HG03432 (cell line): ENCODE measurements around the gene SLC38A3.
A peak's percentile ranks its signal among the peaks of the same experiment; 100 is the strongest.
"Not testable (repeated sequence)": the region's sequence is repeated elsewhere in the genome, so short reads cannot be mapped to it uniquely, and the experiment has no call there.

Experiments used
- ATAC-seq: cut with Tn5 transposase; IDR thresholded peaks from one replicate; pipeline ENCODE4 v1.9.1; 2021; ENCODE audit warnings: mild to moderate bottlenecking, moderate library complexity; ENCODE audit not compliant: unreplicated experiment

SLC38A3 gene

DNA sequence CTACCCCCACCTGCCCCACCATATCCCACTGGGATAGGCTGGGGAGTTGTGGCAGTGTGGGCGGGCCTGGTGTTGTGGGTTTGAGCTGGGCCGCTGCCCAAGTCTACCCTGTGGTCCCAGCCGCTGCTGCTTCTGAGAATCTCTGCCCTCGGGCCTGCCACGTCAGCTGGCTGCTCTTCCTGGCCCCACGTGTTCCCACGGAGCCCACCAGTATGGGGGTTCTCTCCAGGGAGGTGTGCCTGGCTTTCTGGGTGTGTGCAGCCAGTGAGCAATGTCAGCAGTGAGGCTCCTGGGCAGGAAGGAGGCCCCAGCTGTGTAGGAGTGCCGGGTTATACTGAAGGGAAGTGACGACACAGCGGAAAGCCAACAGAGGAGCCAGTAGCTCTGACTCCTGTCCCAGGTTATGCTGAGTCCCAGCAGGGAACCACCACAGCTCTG, 41.5 kb downstream of the SLC38A3 start:
- ATAC-seq: peak; percentile 49

DNA sequence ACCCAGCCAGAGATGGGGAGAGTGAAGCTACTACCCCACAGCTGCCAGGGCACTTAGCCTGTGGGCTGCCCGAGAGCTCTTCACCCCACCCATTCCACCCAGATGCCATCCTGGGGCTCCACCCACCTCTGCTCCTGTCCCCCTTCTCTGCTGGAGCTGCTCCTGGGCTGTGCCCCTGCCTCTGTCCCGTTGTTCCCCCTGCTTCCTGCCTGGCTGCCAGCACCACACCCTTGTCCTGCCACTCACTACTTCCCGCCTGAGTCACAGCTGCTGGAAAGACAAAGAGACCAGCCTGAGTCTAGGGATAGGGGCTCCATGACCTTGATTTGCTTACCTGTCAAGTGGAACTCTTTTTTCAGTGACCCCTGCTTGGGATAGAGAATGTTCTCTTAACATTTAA, 43.3 kb downstream of the SLC38A3 start:
- no peak for ATAC-seq

- no peak for ATAC-seq
These were observed 44.4 kb downstream of the SLC38A3 start for GRCh38 chr3:50249457-50249856.

DNA sequence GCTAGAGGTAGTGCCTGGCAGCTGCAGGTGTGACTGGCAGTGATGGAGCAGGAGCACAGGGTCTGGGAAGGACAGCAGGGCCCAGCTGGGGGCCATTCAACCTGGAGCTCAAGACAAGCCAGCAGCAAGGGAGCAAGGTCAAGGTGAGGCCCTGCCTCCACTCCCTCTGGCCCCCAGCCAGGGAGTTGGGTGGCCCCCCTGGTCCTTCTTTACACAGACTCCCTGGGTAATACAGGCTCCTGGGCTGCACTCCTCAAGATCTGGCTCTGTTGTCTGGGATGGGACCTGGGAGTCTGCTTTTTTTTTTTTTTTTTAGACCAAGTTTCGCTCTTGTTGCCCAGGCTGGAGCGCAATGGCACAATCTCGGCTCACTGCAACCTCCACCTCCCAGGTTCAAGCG, 45.4 kb downstream of the SLC38A3 start:
- no peak for ATAC-seq

DNA sequence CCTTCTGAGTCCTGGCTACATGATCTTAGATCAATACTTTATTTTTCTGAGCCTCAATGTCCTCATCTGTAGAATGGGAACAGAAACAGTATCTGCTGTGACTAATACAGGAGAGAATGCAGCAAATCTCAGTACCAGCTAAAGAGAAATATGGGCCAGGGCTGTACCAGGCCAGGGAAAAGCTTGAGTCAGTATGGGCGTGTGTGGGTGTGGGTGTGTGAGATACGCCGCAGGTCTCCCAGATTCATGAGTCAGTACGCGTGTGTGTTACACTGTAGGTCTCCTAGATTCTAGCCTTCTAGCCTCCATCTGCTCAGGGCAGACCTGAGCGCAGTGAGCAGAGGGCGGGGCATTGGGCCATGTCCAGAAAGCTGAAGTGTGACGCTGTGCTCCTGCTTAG, 46.1 kb downstream of the SLC38A3 start:
- ATAC-seq: no peak

- ATAC-seq: no peak
These were observed 49.6 kb downstream of the SLC38A3 start for GRCh38 chr3:50254577-50255250.

DNA sequence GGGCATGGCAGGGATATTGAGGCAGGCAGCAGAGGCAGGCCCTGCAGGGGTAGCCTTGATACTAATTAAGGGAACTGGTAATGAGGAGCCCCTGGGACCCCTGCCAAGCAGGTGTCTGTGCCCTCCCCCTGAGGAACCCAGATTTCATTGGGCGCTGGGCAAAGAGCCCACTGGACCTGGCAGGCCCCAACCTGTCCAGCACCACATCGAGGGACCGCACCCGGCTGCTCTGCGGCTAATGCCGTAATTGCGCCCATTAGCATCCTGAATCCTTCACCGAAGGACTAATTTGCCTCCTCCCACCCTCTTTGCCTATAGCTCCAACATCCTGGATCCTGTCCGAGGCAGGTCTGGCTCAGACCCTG, 50.2 kb downstream of the SLC38A3 start:
- ATAC-seq: no peak

DNA sequence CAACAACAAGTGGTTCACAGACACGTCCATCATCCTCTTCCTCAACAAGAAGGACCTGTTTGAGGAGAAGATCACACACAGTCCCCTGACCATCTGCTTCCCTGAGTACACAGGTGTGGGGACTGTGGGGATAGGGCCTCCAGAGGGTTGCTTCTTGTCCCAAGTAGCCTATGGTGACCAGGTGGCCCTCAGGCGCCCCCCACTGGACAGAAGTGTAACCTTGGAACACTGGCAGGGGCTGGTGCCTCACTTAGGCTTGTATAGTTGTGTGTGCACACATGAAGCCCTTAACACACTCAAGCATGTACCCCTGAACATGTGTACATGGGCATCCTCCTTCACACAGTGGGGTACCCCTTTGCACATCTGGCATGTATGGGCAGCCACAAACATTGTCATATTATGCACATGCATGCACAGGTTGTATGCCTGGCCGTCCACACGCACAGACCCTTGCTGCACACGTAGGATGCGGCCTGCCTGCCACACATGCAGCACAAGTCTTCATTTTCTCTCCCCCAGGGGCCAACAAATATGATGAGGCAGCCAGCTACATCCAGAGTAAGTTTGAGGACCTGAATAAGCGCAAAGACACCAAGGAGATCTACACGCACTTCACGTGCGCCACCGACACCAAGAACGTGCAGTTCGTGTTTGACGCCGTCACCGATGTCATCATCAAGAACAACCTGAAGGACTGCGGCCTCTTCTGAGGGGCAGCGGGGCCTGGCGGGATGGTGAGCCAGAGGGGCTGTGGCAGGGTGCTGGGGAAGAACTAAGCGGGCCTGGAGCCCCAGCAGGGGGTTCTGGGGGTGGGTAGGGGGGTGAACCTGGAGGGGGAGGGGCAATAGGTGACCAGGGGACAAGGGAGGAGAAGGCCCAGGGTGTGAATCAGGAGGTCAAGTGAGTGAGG, 52.2 kb downstream of the SLC38A3 start:
- no peak for ATAC-seq

DNA sequence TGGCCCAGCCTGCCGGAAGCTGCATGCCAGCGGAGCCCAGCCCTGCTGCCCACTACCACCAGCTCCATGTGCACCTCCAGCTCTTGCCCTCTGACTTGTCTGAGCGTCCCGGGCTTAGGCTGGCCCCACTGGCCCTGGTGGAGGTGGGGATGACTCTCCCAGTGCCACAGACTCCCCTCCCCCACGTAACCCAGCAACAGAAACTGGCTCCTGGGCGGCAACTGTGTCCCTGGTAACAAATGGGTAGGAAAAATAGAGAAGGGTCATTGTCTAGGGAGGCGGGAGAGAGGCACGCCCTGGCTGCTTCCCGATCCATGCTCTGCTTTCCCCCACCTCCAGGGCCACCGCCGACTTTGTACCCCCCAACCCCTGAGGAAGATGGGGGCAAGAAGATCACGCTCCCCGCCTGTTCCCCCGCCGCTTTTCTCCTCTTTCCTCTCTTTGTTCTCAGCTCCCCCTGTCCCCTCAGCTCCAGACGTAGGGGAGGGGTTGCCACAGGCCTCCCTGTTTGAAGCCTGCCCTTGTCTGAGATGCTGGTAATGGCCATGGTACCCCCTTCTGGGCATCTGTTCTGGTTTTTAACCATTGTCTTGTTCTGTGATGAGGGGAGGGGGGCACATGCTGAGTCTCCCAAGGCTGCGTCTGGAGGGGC, 53.1 kb downstream of the SLC38A3 start:
- no peak for ATAC-seq

DNA sequence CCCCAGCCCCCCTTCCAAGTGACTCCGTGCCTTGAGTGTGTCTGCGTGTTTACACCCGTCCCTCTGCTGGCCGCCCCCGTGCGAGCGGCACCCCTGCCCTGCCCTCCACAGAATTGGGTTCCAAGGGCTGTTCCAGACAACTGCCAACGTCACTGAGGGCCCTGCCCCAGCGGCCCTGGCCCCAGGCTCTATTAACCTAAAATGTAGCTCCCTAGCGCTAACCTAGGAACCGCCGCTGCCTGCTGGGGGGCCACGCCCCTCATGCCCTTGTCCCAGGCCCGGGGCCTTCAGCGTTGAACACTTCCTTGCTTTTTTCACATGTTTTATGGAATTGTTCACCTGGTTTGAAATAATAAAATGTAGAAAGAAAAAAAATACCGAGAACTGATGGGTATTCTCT, 53.9 kb downstream of the SLC38A3 start:
- ATAC-seq: no peak

DNA sequence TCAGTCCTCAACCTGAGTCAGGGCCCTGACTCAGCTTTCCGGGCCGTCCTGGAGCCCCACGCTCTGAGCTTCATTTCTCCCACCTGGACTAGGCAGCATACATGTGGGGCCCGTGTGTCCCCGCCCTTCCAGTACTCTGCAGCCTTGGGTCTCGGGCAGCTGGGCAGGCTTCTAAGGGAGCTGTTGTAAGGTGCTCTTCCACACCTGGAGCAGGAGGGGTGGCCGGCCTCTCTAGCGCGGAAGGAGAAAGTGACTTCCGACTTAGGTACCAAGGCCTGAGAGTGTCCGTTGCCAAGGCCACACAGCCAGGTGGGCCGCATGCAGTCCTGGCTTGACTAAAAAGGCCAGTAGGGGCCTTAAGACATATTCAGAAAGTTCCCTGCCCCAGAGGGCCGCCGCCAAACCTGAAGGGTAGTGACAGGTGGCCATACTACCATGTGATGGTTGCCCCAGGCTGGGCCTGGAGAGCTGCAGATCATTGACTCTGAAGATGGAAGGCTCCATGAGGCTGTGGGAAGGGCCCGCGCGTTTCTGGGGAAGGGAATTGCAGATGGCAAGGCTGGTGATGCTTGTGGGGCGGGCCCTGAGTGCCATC, 54.5 kb downstream of the SLC38A3 start:
- ATAC-seq: peak; percentile 9

- peak; percentile 90 for ATAC-seq
These were observed 55.2 kb downstream of the SLC38A3 start for GRCh38 chr3:50260027-50260941.

DNA sequence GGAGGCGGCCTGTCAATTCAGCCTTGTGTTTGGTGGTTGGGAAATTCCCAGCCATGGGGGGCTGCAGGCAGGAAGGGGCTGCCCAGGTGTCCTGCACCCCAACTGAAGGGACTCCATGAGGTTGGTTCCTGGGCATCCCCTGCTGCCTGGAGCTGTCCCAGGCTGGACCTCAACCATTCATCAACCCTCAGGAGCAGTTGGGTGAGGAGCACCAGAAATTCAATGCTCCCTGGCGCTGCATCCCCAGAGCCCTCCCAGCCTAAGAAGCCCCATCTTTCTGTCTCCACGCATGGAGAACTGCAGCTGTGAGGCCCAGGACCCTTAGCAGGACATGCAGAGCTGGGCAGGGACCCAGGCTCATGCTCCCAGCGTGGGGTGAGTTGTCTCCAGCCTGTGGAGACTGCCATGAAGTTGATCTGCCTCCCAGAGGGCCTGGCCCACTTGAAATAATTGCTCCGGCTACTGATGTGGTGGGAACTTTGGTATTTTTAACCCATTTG, 55.9 kb downstream of the SLC38A3 start:
- ATAC-seq: no peak

- no peak for ATAC-seq
These were observed 56.4 kb downstream of the SLC38A3 start for GRCh38 chr3:50261505-50261904.

DNA sequence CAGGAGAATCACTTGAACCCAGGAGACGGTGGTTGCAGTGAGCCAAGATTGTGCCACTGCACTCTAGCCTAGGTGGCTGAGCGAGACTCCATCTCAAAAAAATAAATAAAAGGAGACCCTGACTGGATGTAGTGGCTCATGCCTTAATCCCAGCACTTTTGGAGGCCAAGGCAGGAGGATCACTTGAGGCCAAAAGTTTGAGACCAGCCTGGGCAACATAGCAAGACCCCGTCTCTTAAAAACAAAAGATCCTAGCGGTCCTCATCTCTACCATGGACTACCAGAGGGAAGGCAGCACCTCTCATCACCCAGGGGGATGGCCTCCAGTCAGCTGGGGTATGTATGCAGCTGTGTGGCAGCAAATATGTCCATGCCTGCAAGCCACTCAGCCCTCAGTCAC, 57.1 kb downstream of the SLC38A3 start:
- not testable (repeated sequence) for ATAC-seq

- no peak for ATAC-seq
These were observed 57.7 kb downstream of the SLC38A3 start for GRCh38 chr3:50262778-50263177.

DNA sequence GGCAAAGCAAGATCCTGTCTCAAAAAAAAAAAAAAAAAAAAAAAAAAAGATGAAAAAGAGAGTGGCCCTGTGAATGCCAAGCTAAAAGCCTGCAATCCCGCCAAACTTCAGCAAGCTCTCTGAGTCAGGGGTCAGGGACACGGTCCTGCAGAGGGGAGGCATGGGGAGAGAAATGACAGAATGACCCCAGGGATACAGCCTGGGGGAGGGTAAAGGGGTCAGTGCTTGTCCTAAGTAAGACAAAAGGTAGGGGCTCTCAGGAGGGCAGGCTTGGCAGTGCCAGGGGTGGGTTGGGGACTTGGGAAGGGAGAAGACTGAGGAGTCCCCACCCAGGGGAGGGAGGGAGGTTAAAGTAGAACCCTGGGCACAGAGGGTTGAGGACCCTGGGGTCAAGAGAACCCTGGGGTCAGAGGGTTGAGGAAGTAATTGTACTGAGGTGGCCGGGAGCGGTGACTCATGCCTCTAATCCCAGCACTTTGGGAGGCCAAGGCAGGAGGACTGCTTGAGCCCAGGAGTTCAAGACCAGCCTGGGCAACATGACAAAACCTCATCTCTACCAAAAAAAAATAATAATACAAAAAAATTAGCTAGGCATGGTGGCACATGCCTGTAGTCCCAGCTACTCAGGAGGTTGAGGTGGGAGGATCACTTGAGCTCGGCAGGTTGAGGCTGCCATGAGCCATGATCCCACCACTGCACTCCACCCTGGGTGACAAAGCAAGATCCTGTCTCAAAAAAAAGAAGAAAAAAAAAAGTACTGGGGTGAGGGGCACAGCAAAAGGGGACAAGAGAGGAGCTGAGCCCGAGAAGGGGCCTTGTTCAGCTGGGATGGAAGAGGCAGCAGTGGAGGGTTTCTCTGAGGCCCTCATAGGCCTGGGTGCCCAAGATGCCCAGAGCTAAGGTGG, 58.7 kb downstream of the SLC38A3 start:
- no peak for ATAC-seq

DNA sequence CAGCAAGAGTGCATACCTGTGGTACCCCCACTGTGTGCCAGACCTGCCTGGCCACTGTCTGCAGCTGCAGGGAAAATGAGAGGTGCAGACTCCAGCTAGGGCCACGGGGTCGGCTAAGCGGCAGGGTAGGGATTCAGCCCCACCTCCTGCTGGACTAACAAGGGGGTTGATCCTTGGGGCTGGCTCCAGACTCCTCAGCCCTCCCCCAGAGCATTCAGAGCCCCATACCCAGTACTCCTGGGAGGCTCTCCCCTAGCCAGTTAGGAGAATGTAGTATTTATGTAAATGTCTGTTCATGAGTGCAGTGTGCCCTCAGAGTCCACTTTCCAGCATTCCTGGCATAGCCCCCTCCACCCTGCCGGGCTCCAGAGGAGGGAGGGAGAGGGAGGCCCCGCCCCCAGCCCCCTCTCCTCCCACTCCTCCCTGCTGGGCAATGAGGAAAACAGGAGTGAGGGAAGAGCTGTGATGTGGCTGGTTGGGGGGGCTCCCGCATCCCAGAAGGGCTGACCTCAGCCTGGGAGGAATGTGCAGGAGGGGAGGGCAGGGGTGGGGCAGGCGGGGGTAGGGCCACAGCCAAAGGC, 59.4 kb downstream of the SLC38A3 start:
- no peak for ATAC-seq
